Effector memory CD4-positive, alpha-beta T cell (primary cell): ENCODE data around the gene MAGEA8.
"Not testable (repeated sequence)": the region's sequence is repeated elsewhere in the genome, so short reads cannot be mapped to it uniquely, and the experiment has no call there.

Source experiments
- DNase-seq, 3 donors: peaks; one replicate each; pipeline ENCODE4 v3.0.0-alpha.2; 2020
- H3K27ac ChIP-seq: 2 replicates; pipeline ENCODE4 v1.7.0; 2013; ENCODE audit warnings: mild to moderate bottlenecking, low read length, moderate library complexity; ENCODE audit not compliant: insufficient read depth, poor library complexity, severe bottlenecking
- H3K27me3 ChIP-seq: replicated peaks from 2 replicates; pipeline ENCODE4 v1.7.0; 2013; ENCODE audit warnings: mild to moderate bottlenecking, low read length; ENCODE audit not compliant: insufficient read depth, control insufficient read depth, poor library complexity, severe bottlenecking
- H3K36me3 ChIP-seq: 2 replicates; pipeline ENCODE4 v1.7.0; 2013; ENCODE audit warnings: mild to moderate bottlenecking, low read length, moderate library complexity; ENCODE audit not compliant: control insufficient read depth, insufficient read depth
- H3K4me1 ChIP-seq: 2 replicates; pipeline ENCODE4 v1.7.0; 2013; ENCODE audit warnings: low read length, mild to moderate bottlenecking; ENCODE audit not compliant: control insufficient read depth, insufficient read depth, poor library complexity, severe bottlenecking
- H3K4me3 ChIP-seq: 2 replicates; pipeline ENCODE4 v1.7.0; 2013; ENCODE audit warnings: low read length, low read depth, mild to moderate bottlenecking; ENCODE audit not compliant: insufficient read depth, poor library complexity, severe bottlenecking
- H3K9me3 ChIP-seq: 2 replicates; pipeline ENCODE4 v1.7.0; 2013; ENCODE audit warnings: mild to moderate bottlenecking, low read length, moderate library complexity; ENCODE audit not compliant: control insufficient read depth

The MAGEA8 gene

GRCh38 chrX:149924434-149924833 is 43.5 kb downstream of the MAGEA8 start:
- H3K9me3 ChIP-seq, H3K4me1 ChIP-seq, H3K4me3 ChIP-seq, DNase-seq, H3K27ac ChIP-seq, H3K27me3 ChIP-seq, H3K36me3 ChIP-seq: not testable (repeated sequence)

- H3K27ac ChIP-seq, H3K27me3 ChIP-seq, H3K9me3 ChIP-seq, H3K36me3 ChIP-seq, H3K4me1 ChIP-seq, DNase-seq, H3K4me3 ChIP-seq: not testable (repeated sequence)
Measured at GRCh38 chrX:149927245-149927963, 46.4 kb downstream of the MAGEA8 start.

GRCh38 chrX:149927964-149928258 is 46.9 kb downstream of the MAGEA8 start:
- H3K27me3 ChIP-seq, H3K4me1 ChIP-seq, H3K36me3 ChIP-seq, H3K27ac ChIP-seq, DNase-seq, H3K9me3 ChIP-seq, H3K4me3 ChIP-seq: not testable (repeated sequence)

- not testable (repeated sequence) for H3K4me1 ChIP-seq, H3K27me3 ChIP-seq, DNase-seq, H3K36me3 ChIP-seq, H3K27ac ChIP-seq, H3K9me3 ChIP-seq, H3K4me3 ChIP-seq
Measured at GRCh38 chrX:149928635-149929034, 47.7 kb downstream of the MAGEA8 start.

GRCh38 chrX:149929400-149929799 is 48.4 kb downstream of the MAGEA8 start, which contains the start of gene HSFX4:
HSFX4 (plus strand) TSS chrX:149929573; CDS start chrX:149929645, 72 bp downstream.
- not testable (repeated sequence) for H3K4me1 ChIP-seq, H3K27ac ChIP-seq, DNase-seq, H3K27me3 ChIP-seq, H3K36me3 ChIP-seq, H3K4me3 ChIP-seq, H3K9me3 ChIP-seq

GRCh38 chrX:149931355-149931754 is 50.4 kb downstream of the MAGEA8 start:
- not testable (repeated sequence) for H3K4me3 ChIP-seq, H3K27me3 ChIP-seq, H3K9me3 ChIP-seq, H3K27ac ChIP-seq, DNase-seq, H3K4me1 ChIP-seq, H3K36me3 ChIP-seq

GRCh38 chrX:149932150-149932549 is 51.2 kb downstream of the MAGEA8 start:
- H3K27me3 ChIP-seq, H3K4me3 ChIP-seq, H3K9me3 ChIP-seq, H3K27ac ChIP-seq, DNase-seq, H3K36me3 ChIP-seq, H3K4me1 ChIP-seq: not testable (repeated sequence)

- not testable (repeated sequence) for H3K27me3 ChIP-seq, H3K27ac ChIP-seq
Measured at GRCh38 chrX:149932970-149933369, 52.0 kb downstream of the MAGEA8 start.

GRCh38 chrX:149933547-149933946 is 52.6 kb downstream of the MAGEA8 start:
- not testable (repeated sequence) for H3K27me3 ChIP-seq

More at GRCh38 chrX:149932970-149933369, 52.0 kb downstream of the MAGEA8 start:
- H3K36me3 ChIP-seq, H3K4me1 ChIP-seq, H3K9me3 ChIP-seq, DNase-seq, H3K4me3 ChIP-seq: not testable (repeated sequence)

More at GRCh38 chrX:149933547-149933946, 52.6 kb downstream of the MAGEA8 start:
- DNase-seq, H3K4me1 ChIP-seq, H3K4me3 ChIP-seq, H3K9me3 ChIP-seq, H3K27ac ChIP-seq, H3K36me3 ChIP-seq: not testable (repeated sequence)
